A549 (cell line): Measurements from ENCODE around the gene AKIRIN2. TPM values are rescaled to one million over a fixed set of nuclear protein-coding genes. Genes with fewer than 3 reads are reported as not detected.
A peak's percentile ranks its signal among the peaks of the same experiment; 100 is the strongest.

Experiments
- ATAC-seq, 2 experiments: fragments of 200-7000 bp in 1 of 2; fragments of >200 bp in 1 of 2; cut with Nextera tagmentation in 1 of 2; cut with Tn5 transposase in 1 of 2; 3 replicates each; pipeline versions ENCODE4 v1.8.0 to v1.9.1; 2018 to 2020; ENCODE audit warnings: mild to moderate bottlenecking in 1 of 2, moderate library complexity in 1 of 2
- CTCF ChIA-PET: fragments of 300-600 bp; sonication (Branson Sonifier 250); formaldehyde crosslinking; extraction: SDS; loops from one replicate; lab custom pipeline; 2021; ENCODE audit warnings: antibody characterized with exemption, inconsistent platforms; lab: Yijun Ruan, JAX
- POLR2A ChIA-PET: fragments of 350-600 bp; formaldehyde crosslinking; extraction: SDS; loops from one replicate; lab custom pipeline; 2021; ENCODE audit warnings: antibody characterized with exemption, inconsistent platforms; lab: Yijun Ruan, JAX
- DNase-seq, 2 experiments: peaks; one replicate each; pipeline versions ENCODE4 v3.0.0 to v3.0.0-alpha.2; 2011 to 2016; ENCODE audit warnings: low read depth in 1 of 2, low spot score in 1 of 2
- FAIRE-seq: peaks from 2 replicates; lab custom pipeline; 2011; peaks lifted over from hg19 to GRCh38; lab: Jason Lieb, UNC
- H3K27ac ChIP-seq, 2 experiments: fragments of >200 bp; sonication (Bioruptor Twin); formaldehyde crosslinking; 3 replicates each; pipeline ENCODE4 v1.5.1; 2016 to 2017
- H3K4me1 ChIP-seq: fragments of >200 bp; sonication (Bioruptor Twin); formaldehyde crosslinking; 3 replicates; pipeline ENCODE4 v1.6.1; 2016
- H3K4me2 ChIP-seq: fragments of >200 bp; sonication (Bioruptor Twin); formaldehyde crosslinking; 3 replicates; pipeline ENCODE4 v1.6.1; 2016
- H3K4me3 ChIP-seq: fragments of >200 bp; sonication (Bioruptor Twin); formaldehyde crosslinking; 3 replicates; pipeline ENCODE4 v1.5.1; 2016
- H3K9me3 ChIP-seq: fragments of >200 bp; sonication (Bioruptor Twin); formaldehyde crosslinking; 3 replicates; pipeline ENCODE4 v1.6.1; 2016
- BCL3 ChIP-seq: fragments of >200 bp; sonication (Bioruptor Twin); formaldehyde crosslinking; IDR thresholded peaks from 3 replicates; pipeline ENCODE4 v1.6.1; 2016
- CBX2 ChIP-seq: fragments of 200-600 bp; sonication (generic); IDR thresholded peaks from 2 replicates; pipeline ENCODE4 v1.6.1; 2016; ENCODE audit warnings: low read depth, mild to moderate bottlenecking, borderline replicate concordance
- CEBPB ChIP-seq, 2 experiments: fragments of >200 bp in 1 of 2; sonication (Bioruptor Twin) in 1 of 2; formaldehyde crosslinking in 1 of 2; IDR thresholded peaks; 2 replicates each; pipeline ENCODE4 v1.6.1; 2012 to 2016
- CHD2 ChIP-seq: fragments of 150-350 bp; IDR thresholded peaks from 2 replicates; pipeline ENCODE4 v1.6.1; 2014; ENCODE audit warnings: low read length; ENCODE audit not compliant: partially characterized antibody
- HMGXB4 ChIP-seq: fragments of 250-450 bp; sonication (Bioruptor Pico); IDR thresholded peaks from 2 replicates; pipeline ENCODE4 v1.5.0; 2021; ENCODE audit warnings: mild to moderate bottlenecking, moderate library complexity, borderline replicate concordance
- MAFK ChIP-seq: fragments of 450-650 bp; IDR thresholded peaks from 2 replicates; pipeline ENCODE4 v1.6.1; 2014; ENCODE audit not compliant: partially characterized antibody
- MYC ChIP-seq: IDR thresholded peaks from 2 replicates; pipeline ENCODE4 v1.6.1; 2012; ENCODE audit warnings: mild to moderate bottlenecking, inconsistent platforms, low read length, improper control_type of control experiment, borderline replicate concordance
- NR3C1 ChIP-seq: fragments of >200 bp; sonication (Bioruptor Twin); formaldehyde crosslinking; IDR thresholded peaks from 3 replicates; pipeline ENCODE4 v1.6.1; 2017
- PBX3 ChIP-seq: IDR thresholded peaks from 2 replicates; pipeline ENCODE4 v1.6.1; 2012
- RAD21 ChIP-seq, 2 experiments: fragments of >200 bp in 1 of 2; sonication (Bioruptor Twin) in 1 of 2; formaldehyde crosslinking in 1 of 2; IDR thresholded peaks in 1 of 2; conservative IDR thresholded peaks in 1 of 2; 2 replicates in 1 of 2; 3 replicates in 1 of 2; pipeline ENCODE4 v1.6.1; 2012 to 2018; ENCODE audit warnings: inconsistent platforms in 1 of 2
- RARB ChIP-seq: fragments of 250-450 bp; sonication (Bioruptor Pico); IDR thresholded peaks from 2 replicates; pipeline ENCODE4 v1.8.0; 2021; ENCODE audit warnings: mild to moderate bottlenecking, moderate library complexity
- RCOR1 ChIP-seq: fragments of 150-350 bp; IDR thresholded peaks from 2 replicates; pipeline ENCODE4 v1.6.1; 2014; ENCODE audit warnings: antibody characterized with exemption, low read length, low read depth
- REST ChIP-seq: fragments of 200-600 bp; sonication (generic); IDR thresholded peaks from 2 replicates; pipeline ENCODE4 v1.6.1; 2016; ENCODE audit warnings: antibody characterized with exemption, mild to moderate bottlenecking, moderate library complexity
- RNF2 ChIP-seq: fragments of 200-600 bp; sonication (generic); IDR thresholded peaks from 2 replicates; pipeline ENCODE4 v1.6.1; 2016; ENCODE audit warnings: low read depth, mild to moderate bottlenecking, antibody characterized with exemption, moderate library complexity, borderline replicate concordance
- SREBF2 ChIP-seq: fragments of 450-650 bp; IDR thresholded peaks from 2 replicates; pipeline ENCODE4 v1.6.1; 2014; ENCODE audit warnings: mild to moderate bottlenecking, moderate library complexity
- ZC3H11A ChIP-seq: fragments of 450-650 bp; IDR thresholded peaks from 2 replicates; pipeline ENCODE4 v1.6.1; 2014; ENCODE audit warnings: antibody characterized with exemption, mild to moderate bottlenecking
- ZSCAN20 ChIP-seq: fragments of 250-450 bp; sonication (Bioruptor Pico); IDR thresholded peaks from 2 replicates; pipeline ENCODE4 v1.8.0; 2022; ENCODE audit warnings: mild to moderate bottlenecking, moderate library complexity
- WGBS: methylation state at CpG from one replicate; pipeline ENCODE4 v1.1.6; 2017; ENCODE audit errors: missing lambda C conversion rate; 5-methylcytosine and 5-hydroxymethylcytosine counted together
- polyA plus RNA-seq, 4 experiments: library from polyadenylated mRNA; depleted of rRNA in 3 of 4; stranded (reverse); fragments of >200 nt; fragmentation: RNase III in 1 of 4; extraction: RNeasy Plus Mini Kit Qiagen cat#74134 plus additional on column Dnase treatment in 1 of 4; gene quantifications; 2 replicates in 3 of 4; 3 replicates in 1 of 4; pipeline ENCODE4 v1.2.3, GENCODE V29; 2011 to 2017

Gene AKIRIN2
- polyA plus RNA-seq, 2 of the 4 experiments (the other 2 are of a cell fraction): 23.7 to 40.1 TPM

- H3K9me3 ChIP-seq: no peaks in the 10 kb centered on the region
- H3K4me3 ChIP-seq: no peak overlapping the region
- CTCF ChIA-PET: interaction anchor here (1.0 kb wide), 1 partner anchor 176 kb away, joined by 4 read pairs; no protein-coding TSS in a partner anchor
- DNase-seq: peak in 1 of 2 experiments; percentile 22
- peak overlapping the region in 1 of 2 experiments; percentile 61; a peak in 3 of 6 replicates for H3K27ac ChIP-seq
- 69% methylated on average over 6 of the region's 6 CpGs for WGBS
- TF ChIP-seq RCOR1 (no peak), CEBPB (IDR thresholded peaks at IDR 0.05) (peak; percentile 62 to 80; a peak in 3 of 4 replicates)
- TF ChIP-seq, all 56 proteins: peak for 1
- ATAC-seq: 0 out of 6 replicates have a peak, but pooled peaks of 1 of the 2 experiments have one; percentile 40
- FAIRE-seq: no peak
- 0 out of 3 replicates have a peak overlapping the region, but pooled peaks have one; percentile 11 for H3K4me2 ChIP-seq
- POLR2A ChIA-PET: no interaction called here
- peaks cover 58% of the 10 kb centered on the region for H3K4me1 ChIP-seq
Observed at GRCh38 chr6:87671555-87672029, 30.4 kb downstream of the AKIRIN2 start.

GRCh38 chr6:87670707-87671106 is 31.3 kb downstream of the AKIRIN2 start:
- ChIA-PET POLR2A (no interaction called here), CTCF (interaction anchor here (1.0 kb wide), 1 partner anchor 176 kb away, joined by 4 read pairs; no protein-coding TSS in a partner anchor)
- DNase-seq (no peak), ATAC-seq (peak in 1 of 2 experiments; percentile 11; a peak in 3 of 6 replicates), FAIRE-seq (no peak)
- WGBS: 77% methylated on average over 2 of the region's 2 CpGs
- H3K4me3 ChIP-seq: no peak overlapping the region
- H3K4me2 ChIP-seq: no peak overlapping the region
- peaks cover 56% of the 10 kb centered on the region for H3K4me1 ChIP-seq
- peak overlapping the region in 1 of 2 experiments; percentile 61; a peak in 2 of 6 replicates for H3K27ac ChIP-seq
- TF ChIP-seq CBX2 (no peak), NR3C1 (no peak), MYC (no peak), MAFK (no peak), HMGXB4 (CRISPR knock-in tag) (no peak), RNF2 (no peak), ZSCAN20 (CRISPR knock-in tag) (no peak), BCL3 (no peak), RAD21 (conservative IDR thresholded peaks at IDR 0.05 in 1 of 2, IDR thresholded peaks at IDR 0.05 in 1 of 2) (no peak), SREBF2 (no peak), PBX3 (no peak), ZC3H11A (no peak), REST (no peak), RARB (CRISPR knock-in tag) (no peak), CHD2 (no peak)
- no peaks in the 10 kb centered on the region for H3K9me3 ChIP-seq
